HepG2 (cell line): ENCODE measurements around the gene HS3ST5. TPM values are rescaled to one million over a fixed set of nuclear protein-coding genes. Genes with fewer than 3 reads are reported as not detected.

Source experiments
- ATAC-seq: fragments of 200-7000 bp; cut with Tn5 transposase; 3 replicates; pipeline ENCODE4 v1.9.1; 2020; ENCODE audit warnings: mild to moderate bottlenecking, moderate library complexity
- BruUV-seq: library from RNA; stranded (reverse); fragments of 400-500 nt; replicated peaks from 2 replicates; lab custom pipeline; 2021; lab: Mats Ljungman, UMichigan
- CTCF ChIA-PET: fragments of 300-600 bp; formaldehyde crosslinking; extraction: SDS; loops from one replicate; lab custom pipeline; 2021; ENCODE audit warnings: low total read pairs, inconsistent platforms, low intra/inter-chr PET ratio; lab: Yijun Ruan, JAX
- POLR2A ChIA-PET: fragments of 350-600 bp; sonication (Branson Sonifier 250); formaldehyde crosslinking; loops from one replicate; lab custom pipeline; 2020; ENCODE audit warnings: antibody characterized with exemption, inconsistent platforms; lab: Yijun Ruan, JAX
- DNase-seq: peaks from one replicate; pipeline ENCODE4 v3.0.0-alpha.2; 2015; ENCODE audit warnings: low spot score
- FAIRE-seq: peaks from 3 replicates; lab custom pipeline; 2011; peaks lifted over from hg19 to GRCh38; lab: Jason Lieb, UNC
- H2AFZ ChIP-seq: one replicate; pipeline ENCODE4 v1.6.1; 2011; ENCODE audit warnings: low read length, inconsistent platforms
- H3K27ac ChIP-seq: fragments of 300-600 bp; 3 replicates; pipeline ENCODE4 v1.8.0; 2011; ENCODE audit warnings: mixed run types, mild to moderate bottlenecking, mixed read lengths, low read length, inconsistent platforms; ENCODE audit not compliant: insufficient read depth; ENCODE audit errors: extremely low read length
- H3K27me3 ChIP-seq, 2 experiments: fragments of 200-600 bp in 1 of 2; 2 replicates in 1 of 2; 3 replicates in 1 of 2; pipeline versions ENCODE4 v1.6.0 to v1.8.0; 2011; ENCODE audit warnings: low read length in 2 of 2, mild to moderate bottlenecking in 2 of 2, moderate library complexity in 2 of 2, inconsistent platforms in 1 of 2; ENCODE audit not compliant: insufficient read depth in 2 of 2, control insufficient read depth in 1 of 2
- H3K36me3 ChIP-seq, 2 experiments: fragments of 200-600 bp in 1 of 2; replicated peaks in 1 of 2; 2 replicates in 1 of 2; 3 replicates in 1 of 2; pipeline versions ENCODE4 v1.5.1 to v1.8.0; 2011; ENCODE audit warnings: low read length in 2 of 2, inconsistent platforms in 1 of 2; ENCODE audit not compliant: insufficient read depth in 2 of 2, control insufficient read depth in 1 of 2
- H3K4me1 ChIP-seq: 2 replicates; pipeline ENCODE4 v1.5.1; 2012; ENCODE audit warnings: low read length, inconsistent platforms; ENCODE audit not compliant: insufficient read depth
- H3K4me2 ChIP-seq: 2 replicates; pipeline ENCODE4 v1.6.0; 2011; ENCODE audit warnings: low read depth, low read length, inconsistent platforms
- H3K4me3 ChIP-seq, 3 experiments: fragments of 200-600 bp in 1 of 3; sonication (generic), shearing (Covaris generic) in 1 of 3; replicated peaks in 1 of 3; 2 replicates each; pipeline ENCODE4 v1.5.1; 2011 to 2016; ENCODE audit warnings: low read length in 3 of 3, inconsistent platforms in 2 of 3, low read depth in 2 of 3, mild to moderate bottlenecking in 2 of 3, control low read depth in 1 of 3, mixed read lengths in 1 of 3; ENCODE audit not compliant: insufficient read depth in 1 of 3
- H3K79me2 ChIP-seq: one replicate; pipeline ENCODE4 v1.6.1; 2011; ENCODE audit warnings: low read length, inconsistent platforms; ENCODE audit not compliant: insufficient read depth
- H3K9ac ChIP-seq: 2 replicates; pipeline ENCODE4 v1.6.0; 2011; ENCODE audit warnings: mild to moderate bottlenecking, low read depth, low read length, inconsistent platforms; ENCODE audit not compliant: insufficient read depth
- H3K9me3 ChIP-seq: 2 replicates; pipeline ENCODE4 v1.5.1; 2012; ENCODE audit warnings: mild to moderate bottlenecking, low read length
- H4K20me1 ChIP-seq: 2 replicates; pipeline ENCODE4 v1.6.0; 2011; ENCODE audit warnings: inconsistent platforms, mild to moderate bottlenecking, low read length, moderate library complexity; ENCODE audit not compliant: insufficient read depth
- ARNT2 ChIP-seq: sonication (generic); formaldehyde crosslinking; IDR thresholded peaks from 2 replicates; pipeline ENCODE4 v1.8.0; 2022; ENCODE audit warnings: mild to moderate bottlenecking, low read depth, missing genetic modification reagents, moderate library complexity
- PHF5A ChIP-seq: IDR thresholded peaks from one replicate; pipeline ENCODE4 v1.6.1; 2018; ENCODE audit warnings: low read depth, missing genetic modification reagents; ENCODE audit not compliant: unreplicated experiment
- XBP1 ChIP-seq: sonication (generic); formaldehyde crosslinking; IDR thresholded peaks from 2 replicates; pipeline ENCODE4 v1.5.0; 2020; ENCODE audit warnings: missing genetic modification reagents
- ZFP91 ChIP-seq: sonication (generic); formaldehyde crosslinking; IDR thresholded peaks from 2 replicates; pipeline ENCODE4 v1.9.0; 2022; ENCODE audit warnings: missing genetic modification reagents, mild to moderate bottlenecking, borderline replicate concordance
- ZNF382 ChIP-seq: sonication (generic); formaldehyde crosslinking; IDR thresholded peaks from 2 replicates; pipeline ENCODE4 v1.5.0; 2020; ENCODE audit warnings: missing genetic modification reagents, mild to moderate bottlenecking, borderline replicate concordance
- ZNF7 ChIP-seq: IDR thresholded peaks from 2 replicates; pipeline ENCODE4 v1.6.1; 2016; ENCODE audit warnings: missing biosample characterization, missing genetic modification reagents
- ZNF704 ChIP-seq: sonication (generic); formaldehyde crosslinking; IDR thresholded peaks from 2 replicates; pipeline ENCODE4 v1.8.1; 2023; ENCODE audit warnings: mild to moderate bottlenecking, inconsistent platforms, moderate library complexity, missing genetic modification reagents, borderline replicate concordance
- WGBS: methylation state at CpG from one replicate; pipeline ENCODE4 v1.1.6; 2017; ENCODE audit warnings: low lambda C conversion rate; 5-methylcytosine and 5-hydroxymethylcytosine counted together
- in situ Hi-C: cut with HindIII; loops from 2 replicates; pipeline ENCODE4 v1.10.0; 2017; ENCODE audit warnings: low pct_unique_long_range_greater_than_20kb; ENCODE audit not compliant: extremely low pct_ligation_motif_present
- intact Hi-C: fragments of 100-400 bp; cut with micrococcal nuclease; formaldehyde crosslinking; loops from one replicate; pipeline ENCODE4 v1.10.0; 2022; ENCODE audit not compliant: unreplicated experiment
- polyA plus RNA-seq, 8 experiments: library from polyadenylated mRNA; depleted of rRNA in 3 of 8; stranded (reverse) in 7 of 8; unstranded in 1 of 8; fragments of >200 nt; fragmentation: Illumina TruSeq in 4 of 8; extraction: Trizol in 4 of 8; gene quantifications; 2 replicates each; pipeline versions ENCODE4 v1.2.1 to v1.2.3, GENCODE V29; 2011 to 2016; ENCODE audit warnings: low read depth in 4 of 8, missing spikeins in 1 of 8, mixed read lengths in 1 of 8; ENCODE audit not compliant: insufficient read depth in 1 of 8
- total RNA-seq, 5 experiments: library from RNA; depleted of rRNA; stranded (reverse); fragments of >200 nt; fragmentation: Illumina TruSeq; extraction: Trizol; gene quantifications; 2 replicates each; pipeline ENCODE4 v1.2.3, GENCODE V29; 2016; ENCODE audit warnings: low read depth in 1 of 5
- TF ChIP-seq, protein P1 (sequence below): sonication (generic); formaldehyde crosslinking; IDR thresholded peaks from 2 replicates; pipeline ENCODE4 v1.9.0; 2021; ENCODE audit warnings: missing genetic modification reagents, mild to moderate bottlenecking, borderline replicate concordance
- TF ChIP-seq, protein P2 (sequence below): sonication (generic); formaldehyde crosslinking; IDR thresholded peaks from 2 replicates; pipeline ENCODE4 v1.4.0; 2020; ENCODE audit warnings: missing genetic modification reagents

Gene HS3ST5
- total and polyA plus RNA-seq, 2 of the 13 experiments (the other 11 are each of a cell fraction or from before 2014, with no cell fraction given): 1.1 to 1.6 TPM

DNA sequence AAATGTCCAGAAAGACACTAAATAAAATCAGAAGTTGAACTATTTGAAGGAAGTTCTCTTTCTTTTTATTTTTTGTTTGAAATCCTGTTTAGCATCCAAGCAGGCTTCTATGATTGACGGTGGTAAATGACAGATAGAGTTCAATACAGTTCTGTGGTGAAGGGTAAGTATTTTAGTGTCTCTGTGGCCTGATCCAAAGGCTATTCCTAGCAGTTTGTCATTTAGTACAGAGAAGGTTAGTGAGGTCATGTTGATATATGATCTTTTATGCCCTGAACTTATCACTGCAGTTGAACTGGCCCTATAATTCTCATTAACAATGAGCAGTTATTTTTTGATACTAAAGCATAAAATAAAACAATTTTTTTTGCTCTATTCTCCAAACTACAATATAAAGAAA is 227.2 kb downstream of the HS3ST5 start:
- no peaks in the 10 kb centered on the region for H3K4me1 ChIP-seq
- no peak overlapping the region for H3K4me2 ChIP-seq
- H3K9me3 ChIP-seq: no peaks in the 10 kb centered on the region
- FAIRE-seq (no peak), ATAC-seq (no peak), DNase-seq (no peak)
- 83% methylated on average over 1 of the region's 1 CpG for WGBS
- no peaks in the 10 kb centered on the region for H3K36me3 ChIP-seq
- TF ChIP-seq, protein P1, sequence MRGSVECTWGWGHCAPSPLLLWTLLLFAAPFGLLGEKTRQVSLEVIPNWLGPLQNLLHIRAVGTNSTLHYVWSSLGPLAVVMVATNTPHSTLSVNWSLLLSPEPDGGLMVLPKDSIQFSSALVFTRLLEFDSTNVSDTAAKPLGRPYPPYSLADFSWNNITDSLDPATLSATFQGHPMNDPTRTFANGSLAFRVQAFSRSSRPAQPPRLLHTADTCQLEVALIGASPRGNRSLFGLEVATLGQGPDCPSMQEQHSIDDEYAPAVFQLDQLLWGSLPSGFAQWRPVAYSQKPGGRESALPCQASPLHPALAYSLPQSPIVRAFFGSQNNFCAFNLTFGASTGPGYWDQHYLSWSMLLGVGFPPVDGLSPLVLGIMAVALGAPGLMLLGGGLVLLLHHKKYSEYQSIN: no peak
- TF ChIP-seq, protein P2, sequence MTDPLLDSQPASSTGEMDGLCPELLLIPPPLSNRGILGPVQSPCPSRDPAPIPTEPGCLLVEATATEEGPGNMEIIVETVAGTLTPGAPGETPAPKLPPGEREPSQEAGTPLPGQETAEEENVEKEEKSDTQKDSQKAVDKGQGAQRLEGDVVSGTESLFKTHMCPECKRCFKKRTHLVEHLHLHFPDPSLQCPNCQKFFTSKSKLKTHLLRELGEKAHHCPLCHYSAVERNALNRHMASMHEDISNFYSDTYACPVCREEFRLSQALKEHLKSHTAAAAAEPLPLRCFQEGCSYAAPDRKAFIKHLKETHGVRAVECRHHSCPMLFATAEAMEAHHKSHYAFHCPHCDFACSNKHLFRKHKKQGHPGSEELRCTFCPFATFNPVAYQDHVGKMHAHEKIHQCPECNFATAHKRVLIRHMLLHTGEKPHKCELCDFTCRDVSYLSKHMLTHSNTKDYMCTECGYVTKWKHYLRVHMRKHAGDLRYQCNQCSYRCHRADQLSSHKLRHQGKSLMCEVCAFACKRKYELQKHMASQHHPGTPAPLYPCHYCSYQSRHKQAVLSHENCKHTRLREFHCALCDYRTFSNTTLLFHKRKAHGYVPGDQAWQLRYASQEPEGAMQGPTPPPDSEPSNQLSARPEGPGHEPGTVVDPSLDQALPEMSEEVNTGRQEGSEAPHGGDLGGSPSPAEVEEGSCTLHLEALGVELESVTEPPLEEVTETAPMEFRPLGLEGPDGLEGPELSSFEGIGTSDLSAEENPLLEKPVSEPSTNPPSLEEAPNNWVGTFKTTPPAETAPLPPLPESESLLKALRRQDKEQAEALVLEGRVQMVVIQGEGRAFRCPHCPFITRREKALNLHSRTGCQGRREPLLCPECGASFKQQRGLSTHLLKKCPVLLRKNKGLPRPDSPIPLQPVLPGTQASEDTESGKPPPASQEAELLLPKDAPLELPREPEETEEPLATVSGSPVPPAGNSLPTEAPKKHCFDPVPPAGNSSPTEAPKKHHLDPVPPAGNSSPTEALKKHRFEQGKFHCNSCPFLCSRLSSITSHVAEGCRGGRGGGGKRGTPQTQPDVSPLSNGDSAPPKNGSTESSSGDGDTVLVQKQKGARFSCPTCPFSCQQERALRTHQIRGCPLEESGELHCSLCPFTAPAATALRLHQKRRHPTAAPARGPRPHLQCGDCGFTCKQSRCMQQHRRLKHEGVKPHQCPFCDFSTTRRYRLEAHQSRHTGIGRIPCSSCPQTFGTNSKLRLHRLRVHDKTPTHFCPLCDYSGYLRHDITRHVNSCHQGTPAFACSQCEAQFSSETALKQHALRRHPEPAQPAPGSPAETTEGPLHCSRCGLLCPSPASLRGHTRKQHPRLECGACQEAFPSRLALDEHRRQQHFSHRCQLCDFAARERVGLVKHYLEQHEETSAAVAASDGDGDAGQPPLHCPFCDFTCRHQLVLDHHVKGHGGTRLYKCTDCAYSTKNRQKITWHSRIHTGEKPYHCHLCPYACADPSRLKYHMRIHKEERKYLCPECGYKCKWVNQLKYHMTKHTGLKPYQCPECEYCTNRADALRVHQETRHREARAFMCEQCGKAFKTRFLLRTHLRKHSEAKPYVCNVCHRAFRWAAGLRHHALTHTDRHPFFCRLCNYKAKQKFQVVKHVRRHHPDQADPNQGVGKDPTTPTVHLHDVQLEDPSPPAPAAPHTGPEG: no peak
- TF ChIP-seq ZNF7 (CRISPR knock-in tag) (no peak), XBP1 (CRISPR knock-in tag) (no peak), ZFP91 (CRISPR knock-in tag) (no peak), PHF5A (CRISPR knock-in tag) (no peak), ZNF382 (CRISPR knock-in tag) (no peak), ZNF704 (CRISPR knock-in tag) (no peak), ARNT2 (CRISPR knock-in tag) (no peak)
- ChIA-PET POLR2A (no interaction called here), CTCF (no interaction called here)
- H3K9ac ChIP-seq: no peak overlapping the region
- BruUV-seq: no TSS peak
- intact Hi-C loops: no loop called here
- no peaks in the 10 kb centered on the region for H3K27me3 ChIP-seq
- no peaks in the 10 kb centered on the region for H3K79me2 ChIP-seq
- in situ Hi-C loops: no loop called here
- H4K20me1 ChIP-seq: no peaks in the 10 kb centered on the region
- H3K27ac ChIP-seq: no peak overlapping the region
- no peak overlapping the region for H3K4me3 ChIP-seq
- H2AFZ ChIP-seq: no peak overlapping the region
